ENCODE data around the gene ZNF559.
"Not testable (repeated sequence)": the region's sequence is repeated elsewhere in the genome, so short reads cannot be mapped to it uniquely, and the experiment has no call there.

The ZNF559 gene

GRCh38 chr19:9323919-9324583 lies at the start of gene ZNF559:
ZNF559 (plus strand) TSS chr19:9324179; CDS start chr19:9338550, 14,371 bp downstream.
- peak; percentile 97 to 99 (median 99) for DNase-seq

GRCh38 chr19:9283485-9283884 lies 40.5 kb upstream of the ZNF559 start:
- DNase-seq, result not testable (repeated sequence)

GRCh38 chr19:9289231-9289884 lies 34.6 kb upstream of the ZNF559 start:
- no peak for DNase-seq

GRCh38 chr19:9295411-9295849 lies 28.5 kb upstream of the ZNF559 start:
- DNase-seq, result no peak

GRCh38 chr19:9296336-9296735 lies 27.6 kb upstream of the ZNF559 start:
- no peak for DNase-seq

- no peak for DNase-seq
These were observed 17.5 kb upstream of the ZNF559 start for GRCh38 chr19:9306443-9306842.

- DNase-seq, result no peak
These were observed 15.7 kb upstream of the ZNF559 start for GRCh38 chr19:9308091-9308770.

- DNase-seq, result peak; percentile 99 to 100 (median 99)
These were observed 14.6 kb upstream of the ZNF559 start, which contains the start of gene ZNF699 for GRCh38 chr19:9309139-9309973. ZNF699 (minus strand) TSS chr19:9309838; CDS start chr19:9305119, 4,719 bp downstream.

- peak; percentile 92 to 98 (median 97) for DNase-seq
These were observed 14.0 kb upstream of the ZNF559 start for GRCh38 chr19:9309974-9310446.

- DNase-seq, result no peak
These were observed 10.2 kb upstream of the ZNF559 start for GRCh38 chr19:9313756-9314155.

GRCh38 chr19:9321338-9321737 lies 2.6 kb upstream of the ZNF559 start:
- no peak for DNase-seq

- not testable (repeated sequence) for DNase-seq
These were observed 2.2 kb upstream of the ZNF559 start for GRCh38 chr19:9321756-9322155.

GRCh38 chr19:9322201-9322600 lies 1.8 kb upstream of the ZNF559 start:
- DNase-seq, result not testable (repeated sequence)

- peak; percentile 55 to 74 (median 61) for DNase-seq
These were observed 441 bp upstream of the ZNF559 start for GRCh38 chr19:9323557-9323918.

- DNase-seq, result no peak
These were observed 594 bp downstream of the ZNF559 start for GRCh38 chr19:9324584-9324962.

GRCh38 chr19:9329999-9330398 lies 6.0 kb downstream of the ZNF559 start:
- DNase-seq, result no peak

- DNase-seq, result no peak
These were observed 18.8 kb downstream of the ZNF559 start for GRCh38 chr19:9342610-9343304.

- no peak for DNase-seq
These were observed 21.0 kb downstream of the ZNF559 start for GRCh38 chr19:9345005-9345404.

GRCh38 chr19:9348253-9348652 lies 24.3 kb downstream of the ZNF559 start:
- no peak for DNase-seq

- DNase-seq, result no peak
These were observed 24.7 kb downstream of the ZNF559 start for GRCh38 chr19:9348671-9349070.

- no peak for DNase-seq
These were observed 28.5 kb downstream of the ZNF559 start for GRCh38 chr19:9352505-9352904.

- DNase-seq, result no peak
These were observed 29.0 kb downstream of the ZNF559 start for GRCh38 chr19:9353011-9353410.
